ENCODE data around the gene DNMBP.
"Not testable (repeated sequence)": the region's sequence is repeated elsewhere in the genome, so short reads cannot be mapped to it uniquely, and the experiment has no call there.

The DNMBP gene

GRCh38 chr10:99894613-99895012, 115.1 kb downstream of the DNMBP start:
- no peak for DNase-seq (ENCODE audit: insufficient read length)
- TF ChIP-seq POLR2AphosphoS5 (IDR thresholded peaks at IDR 0.05; ENCODE audit: low read depth, low read length) (no peak), TAF1 (IDR thresholded peaks at IDR 0.05; ENCODE audit: borderline replicate concordance, low read depth, low read length) (no peak), POLR2A (IDR thresholded peaks at IDR 0.05; ENCODE audit: low read depth, low read length) (no peak)
- no peak for FAIRE-seq

- DNase-seq (ENCODE audit: insufficient read length) = no peak
- FAIRE-seq = no peak
Observed at GRCh38 chr10:99888622-99889021, 121.1 kb downstream of the DNMBP start.

GRCh38 chr10:99883523-99883922, 126.2 kb downstream of the DNMBP start:
- no peak for FAIRE-seq
- TF ChIP-seq POLR2A (IDR thresholded peaks at IDR 0.05; ENCODE audit: low read depth, low read length) = no peak
- no peak for DNase-seq (ENCODE audit: insufficient read length)

More at GRCh38 chr10:99888622-99889021, 121.1 kb downstream of the DNMBP start:
- no peak for TF ChIP-seq POLR2AphosphoS5 (IDR thresholded peaks at IDR 0.05; ENCODE audit: low read depth, low read length)
- no peak for TF ChIP-seq TAF1 (IDR thresholded peaks at IDR 0.05; ENCODE audit: borderline replicate concordance, low read depth, low read length)
- no peak for TF ChIP-seq POLR2A (IDR thresholded peaks at IDR 0.05; ENCODE audit: low read depth, low read length)

GRCh38 chr10:99881371-99881770, 128.4 kb downstream of the DNMBP start:
- DNase-seq (ENCODE audit: insufficient read length) = no peak
- TF ChIP-seq TAF1 (IDR thresholded peaks at IDR 0.05; ENCODE audit: borderline replicate concordance, low read depth, low read length) (no peak), POLR2A (IDR thresholded peaks at IDR 0.05; ENCODE audit: low read depth, low read length) (no peak), POLR2AphosphoS5 (IDR thresholded peaks at IDR 0.05; ENCODE audit: low read depth, low read length) (no peak)
- FAIRE-seq = no peak

- TF ChIP-seq TAF1 (IDR thresholded peaks at IDR 0.05; ENCODE audit: borderline replicate concordance, low read depth, low read length) (no peak), POLR2AphosphoS5 (IDR thresholded peaks at IDR 0.05; ENCODE audit: low read depth, low read length) (no peak), POLR2A (IDR thresholded peaks at IDR 0.05; ENCODE audit: low read depth, low read length) (no peak)
- DNase-seq (ENCODE audit: insufficient read length) (no peak), FAIRE-seq (no peak)
Observed at GRCh38 chr10:99880080-99880835, 129.5 kb downstream of the DNMBP start.

GRCh38 chr10:99875473-99875872, 134.3 kb downstream of the DNMBP start:
- no peak for DNase-seq (ENCODE audit: insufficient read length)
- TF ChIP-seq TAF1 (IDR thresholded peaks at IDR 0.05; ENCODE audit: borderline replicate concordance, low read depth, low read length) = no peak
- no peak for TF ChIP-seq POLR2A (IDR thresholded peaks at IDR 0.05; ENCODE audit: low read depth, low read length)
- no peak for TF ChIP-seq POLR2AphosphoS5 (IDR thresholded peaks at IDR 0.05; ENCODE audit: low read depth, low read length)
- FAIRE-seq = no peak

GRCh38 chr10:99874341-99875085, 135.2 kb downstream of the DNMBP start:
- no peak for FAIRE-seq
- DNase-seq (ENCODE audit: insufficient read length) = no peak
- TF ChIP-seq POLR2AphosphoS5 (IDR thresholded peaks at IDR 0.05; ENCODE audit: low read depth, low read length) (0 out of 2 replicates have a peak, but pooled peaks have one; percentile 17), POLR2A (IDR thresholded peaks at IDR 0.05; ENCODE audit: low read depth, low read length) (no peak), TAF1 (IDR thresholded peaks at IDR 0.05; ENCODE audit: borderline replicate concordance, low read depth, low read length) (no peak)

- DNase-seq (ENCODE audit: insufficient read length) = no peak
- TF ChIP-seq TAF1 (IDR thresholded peaks at IDR 0.05; ENCODE audit: borderline replicate concordance, low read depth, low read length) = no peak
- TF ChIP-seq POLR2A (IDR thresholded peaks at IDR 0.05; ENCODE audit: low read depth, low read length) = no peak
- TF ChIP-seq POLR2AphosphoS5 (IDR thresholded peaks at IDR 0.05; ENCODE audit: low read depth, low read length) = no peak
Observed at GRCh38 chr10:99873846-99874245, 135.9 kb downstream of the DNMBP start.

GRCh38 chr10:99872367-99873162, 137.2 kb downstream of the DNMBP start:
- TF ChIP-seq POLR2AphosphoS5 (IDR thresholded peaks at IDR 0.05; ENCODE audit: low read depth, low read length) (no peak), TAF1 (IDR thresholded peaks at IDR 0.05; ENCODE audit: borderline replicate concordance, low read depth, low read length) (no peak), POLR2A (IDR thresholded peaks at IDR 0.05; ENCODE audit: low read depth, low read length) (no peak)
- no peak for DNase-seq (ENCODE audit: insufficient read length)
- FAIRE-seq = no peak

More at GRCh38 chr10:99873846-99874245, 135.9 kb downstream of the DNMBP start:
- FAIRE-seq = no peak

GRCh38 chr10:99870123-99870730, 139.5 kb downstream of the DNMBP start:
- no peak for TF ChIP-seq POLR2AphosphoS5 (IDR thresholded peaks at IDR 0.05; ENCODE audit: low read depth, low read length)
- TF ChIP-seq POLR2A (IDR thresholded peaks at IDR 0.05; ENCODE audit: low read depth, low read length) = no peak
- no peak for TF ChIP-seq TAF1 (IDR thresholded peaks at IDR 0.05; ENCODE audit: borderline replicate concordance, low read depth, low read length)
- no peak for FAIRE-seq

GRCh38 chr10:99869581-99870122, 140.1 kb downstream of the DNMBP start:
- DNase-seq (ENCODE audit: insufficient read length) (no peak), FAIRE-seq (no peak)
- TF ChIP-seq POLR2AphosphoS5 (IDR thresholded peaks at IDR 0.05; ENCODE audit: low read depth, low read length) = no peak
- no peak for TF ChIP-seq POLR2A (IDR thresholded peaks at IDR 0.05; ENCODE audit: low read depth, low read length)
- no peak for TF ChIP-seq TAF1 (IDR thresholded peaks at IDR 0.05; ENCODE audit: borderline replicate concordance, low read depth, low read length)

More at GRCh38 chr10:99870123-99870730, 139.5 kb downstream of the DNMBP start:
- DNase-seq (ENCODE audit: insufficient read length) = no peak

GRCh38 chr10:99867250-99867649, 142.5 kb downstream of the DNMBP start:
- DNase-seq (ENCODE audit: insufficient read length); FAIRE-seq: not testable (repeated sequence)

- FAIRE-seq; DNase-seq (ENCODE audit: insufficient read length): not testable (repeated sequence)
Observed at GRCh38 chr10:99863535-99864240, 146.1 kb downstream of the DNMBP start.
